ENCODE data around the gene FGFBP2.

Gene FGFBP2

DNA sequence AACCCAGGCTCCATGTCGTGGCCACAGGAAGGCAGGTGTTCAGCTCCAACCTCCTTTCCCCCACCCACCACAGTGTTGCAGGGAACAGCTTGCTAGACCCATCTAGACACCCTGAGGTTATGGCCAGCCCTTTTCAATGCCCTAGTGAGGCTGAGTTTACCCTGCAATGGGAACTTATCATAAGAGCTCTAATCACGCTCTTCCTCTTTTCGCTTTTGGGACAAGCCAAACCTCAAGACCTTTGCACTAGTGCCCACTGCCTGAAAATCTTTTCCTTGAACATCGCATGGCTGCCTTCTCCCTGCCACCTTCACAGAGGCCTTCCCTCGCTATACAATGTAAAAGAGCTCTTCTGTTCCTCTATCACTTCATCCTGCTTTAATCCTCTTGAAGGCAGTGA is 2.4 kb upstream of the FGFBP2 start:
- no peak for DNase-seq

GRCh38 chr4:15964159-15964558 is 1.2 kb upstream of the FGFBP2 start:
- no peak for DNase-seq

DNA sequence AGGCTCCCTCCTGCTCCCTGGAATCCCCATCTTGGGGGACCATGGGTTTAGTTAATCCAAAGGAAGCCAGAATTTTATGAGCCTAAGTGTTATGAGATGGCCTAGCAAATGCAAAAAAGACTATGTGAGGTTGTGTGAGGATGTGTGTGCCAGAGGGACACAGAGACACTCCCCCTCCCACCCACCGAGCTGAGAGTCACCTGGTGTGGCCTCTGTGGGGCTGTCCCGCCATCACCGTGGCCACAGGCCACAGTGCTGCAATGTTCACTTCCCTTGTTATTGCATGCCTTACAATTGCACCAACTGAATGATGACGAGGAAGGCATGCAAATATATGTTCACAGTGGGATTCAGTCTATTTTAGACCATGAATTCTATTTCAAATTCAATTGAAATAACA is 601 bp upstream of the FGFBP2 start:
- DNase-seq = no peak

GRCh38 chr4:15961781-15962510 is 1.0 kb downstream of the FGFBP2 start:
- no peak for DNase-seq

DNA sequence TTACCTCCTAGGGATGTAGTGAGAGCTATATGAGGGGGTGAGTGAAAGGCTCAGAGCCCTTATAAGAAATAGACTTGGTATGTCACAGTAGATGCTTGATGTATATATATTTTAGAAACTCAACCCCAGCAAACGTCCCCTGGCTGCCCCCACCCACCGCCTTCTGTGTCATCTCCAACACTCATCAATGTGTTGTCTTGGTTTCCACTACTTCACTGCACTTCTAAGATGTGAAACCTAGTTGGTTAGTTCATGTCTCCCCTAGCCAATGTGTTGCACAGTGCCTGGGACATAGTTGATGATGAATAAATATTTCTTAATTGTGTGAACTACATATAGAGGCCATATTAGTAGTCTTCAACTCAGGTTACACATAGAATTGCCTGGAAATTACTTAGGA is 4.4 kb downstream of the FGFBP2 start:
- DNase-seq = no peak

GRCh38 chr4:15956179-15956850 is 6.7 kb downstream of the FGFBP2 start:
- peak; percentile 44 for DNase-seq

DNA sequence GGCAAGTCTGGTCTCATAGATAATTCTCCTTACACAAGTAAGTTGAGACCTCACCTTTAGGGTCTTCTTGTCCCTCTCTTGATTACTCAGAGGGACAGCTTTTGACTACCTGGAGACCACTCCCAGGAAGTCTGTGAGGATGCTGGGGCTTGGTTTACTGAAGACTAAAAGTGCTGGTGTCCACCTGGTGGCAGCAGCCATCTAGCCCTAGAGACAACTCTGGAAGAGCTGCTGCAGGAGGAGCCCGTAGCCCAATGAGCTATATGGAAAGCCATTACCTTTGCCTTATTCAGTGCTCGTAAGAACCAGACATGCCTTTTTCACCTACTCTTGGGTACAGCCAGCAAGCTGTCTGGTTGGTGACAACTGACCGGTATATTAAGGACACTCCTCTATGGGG is 7.3 kb downstream of the FGFBP2 start:
- DNase-seq = no peak

DNA sequence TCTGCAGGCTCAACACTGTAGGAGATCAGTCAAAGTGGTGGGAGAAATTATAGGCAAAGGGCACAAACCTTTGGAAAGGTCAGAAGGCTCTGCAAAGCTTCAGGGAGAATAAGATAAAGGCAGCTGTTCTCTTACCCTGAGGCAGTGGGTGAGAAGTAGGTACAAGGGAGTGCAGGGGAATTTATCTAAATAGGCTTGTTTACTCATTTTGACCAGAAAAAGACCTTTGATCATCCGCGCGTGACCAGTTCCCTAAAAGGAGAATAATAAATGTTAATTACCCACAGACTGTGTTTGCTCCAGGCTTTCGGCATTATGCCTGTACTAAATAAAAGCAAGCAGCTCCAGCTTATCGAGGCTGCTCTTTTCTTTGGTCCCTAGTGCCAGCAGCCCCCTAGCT is 9.3 kb downstream of the FGFBP2 start:
- DNase-seq = no peak

DNA sequence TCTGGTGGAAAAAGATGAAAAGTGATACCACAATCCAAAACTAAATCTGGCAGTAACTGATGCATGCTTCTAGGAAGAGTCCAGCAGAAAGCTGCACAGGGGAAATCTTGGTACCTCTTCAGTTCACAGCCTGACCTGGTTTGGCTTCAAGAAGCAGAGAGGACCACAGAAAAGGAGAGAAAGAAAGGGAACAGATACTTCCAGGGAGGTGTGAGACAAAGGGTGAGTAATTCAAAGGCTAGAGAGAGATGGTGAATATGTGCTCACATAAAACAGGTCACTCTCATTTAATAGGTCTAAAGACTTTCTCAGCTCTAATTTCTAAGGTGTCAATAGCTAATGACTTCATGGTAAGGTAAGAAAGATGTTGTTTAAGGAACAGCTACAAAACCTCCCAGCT is 11.2 kb downstream of the FGFBP2 start:
- DNase-seq = no peak

GRCh38 chr4:15948826-15949225 is 14.1 kb downstream of the FGFBP2 start:
- no peak for DNase-seq

- no peak for DNase-seq
Observed at GRCh38 chr4:15947684-15948083, 15.3 kb downstream of the FGFBP2 start.

DNA sequence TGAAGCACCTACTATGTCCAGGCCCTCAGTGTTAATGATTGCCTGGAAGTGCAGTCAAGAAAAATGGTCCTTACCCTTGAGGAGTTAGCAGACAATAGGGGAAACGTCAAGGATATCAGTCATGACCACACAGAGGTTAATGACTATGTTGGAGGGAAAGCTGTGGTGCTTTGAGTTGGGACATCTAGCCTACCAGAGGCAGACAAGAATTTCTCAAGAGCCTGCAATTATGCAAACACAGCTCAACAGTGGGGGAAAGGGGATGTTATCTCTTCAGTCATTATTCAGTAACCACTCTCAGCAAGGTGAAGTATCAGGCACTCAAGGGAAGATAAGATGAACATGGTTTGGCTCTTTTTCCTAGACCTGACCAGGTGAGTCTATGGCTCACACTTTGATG is 17.5 kb downstream of the FGFBP2 start:
- no peak for DNase-seq

DNA sequence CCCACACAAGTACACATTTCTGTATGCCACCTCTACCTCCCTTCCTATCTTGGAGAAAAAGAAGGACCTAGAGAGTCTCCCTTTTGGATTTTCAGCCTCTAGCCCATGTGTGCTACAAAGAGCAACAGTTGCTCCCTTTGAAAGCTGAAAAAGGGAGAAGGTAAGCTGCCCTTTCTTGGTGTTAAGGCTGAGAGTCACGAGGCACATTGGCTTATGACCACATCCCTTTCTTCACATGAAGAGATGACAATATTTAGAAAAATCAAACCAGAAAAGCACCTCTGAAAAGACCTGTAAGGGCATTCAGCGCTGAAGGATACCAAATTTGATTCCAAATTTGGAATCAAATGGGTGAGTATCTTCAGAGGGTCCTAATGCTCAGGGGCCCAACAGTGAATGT is 18.1 kb downstream of the FGFBP2 start:
- DNase-seq = no peak

- DNase-seq = no peak
Observed at GRCh38 chr4:15942283-15942682, 20.7 kb downstream of the FGFBP2 start.

GRCh38 chr4:15938640-15939039 is 24.3 kb downstream of the FGFBP2 start, which contains the start of gene FGFBP1:
Gene FGFBP1 (minus strand): TSS chr4:15938740. CDS start chr4:15936632, 2,108 bp downstream.
- no peak for DNase-seq

DNA sequence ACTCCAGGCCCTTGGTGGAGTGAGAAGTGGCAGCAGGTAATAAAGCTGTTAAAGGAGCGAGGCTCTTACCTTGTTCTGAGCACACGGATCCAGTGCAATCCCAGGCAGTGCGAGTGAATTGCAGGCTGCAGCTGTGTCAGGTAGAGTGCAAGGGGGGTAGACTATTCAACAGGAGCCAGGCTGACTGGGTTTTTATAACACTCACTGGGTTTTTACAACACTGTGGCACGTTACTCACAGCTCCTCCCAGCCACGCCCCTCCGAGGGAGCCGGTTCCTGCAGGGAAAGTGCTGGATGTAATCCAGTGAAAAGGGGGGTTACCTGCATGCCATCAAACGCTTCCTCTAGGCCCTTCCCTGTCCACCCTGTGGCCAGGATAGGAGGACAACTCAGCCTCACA is 24.8 kb downstream of the FGFBP2 start:
- no peak for DNase-seq

GRCh38 chr4:15936495-15936894 is 26.5 kb downstream of the FGFBP2 start:
- no peak for DNase-seq

DNA sequence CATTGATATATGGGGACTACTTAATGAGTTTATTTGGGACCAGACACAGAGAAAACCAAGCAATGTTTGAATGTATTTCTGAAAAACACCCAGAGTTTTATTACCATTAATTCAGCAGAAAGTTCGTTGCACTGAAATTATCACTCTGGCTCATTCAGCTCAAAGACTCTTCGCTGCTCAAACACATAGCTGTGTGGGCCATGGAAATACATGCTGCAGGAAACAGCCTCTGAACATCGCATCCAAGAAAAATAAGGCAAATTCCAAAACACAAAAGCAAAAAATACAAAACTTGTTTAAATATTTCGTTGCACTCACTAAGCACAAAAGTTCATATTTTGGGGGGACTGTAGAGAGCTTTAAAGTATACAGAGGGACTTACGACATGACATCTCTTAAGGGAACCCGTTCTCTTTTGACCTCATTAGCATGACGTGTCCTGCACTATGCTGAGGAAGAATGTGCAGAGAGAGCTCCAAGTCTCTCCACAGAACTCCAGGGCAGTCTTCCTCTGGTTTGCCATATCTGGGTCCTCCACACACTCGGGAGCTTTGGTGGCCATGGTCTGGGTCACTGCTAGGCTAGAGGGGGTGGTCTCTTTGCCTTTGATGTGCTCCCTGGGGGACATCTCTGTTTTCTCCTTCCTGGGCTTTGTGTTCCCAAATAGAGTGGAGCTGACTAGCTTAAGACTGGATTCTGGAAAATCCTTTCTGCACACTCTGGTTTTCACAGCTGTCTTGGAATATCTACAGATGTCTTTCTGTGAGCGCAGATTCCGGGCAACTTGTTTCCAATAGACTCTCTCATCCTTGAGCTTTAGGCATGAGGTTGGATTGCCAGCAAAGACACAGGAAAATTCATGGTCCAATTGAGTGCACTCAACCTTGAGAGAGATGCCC is 27.2 kb downstream of the FGFBP2 start:
- no peak for DNase-seq

- DNase-seq = no peak
Observed at GRCh38 chr4:15934259-15934658, 28.7 kb downstream of the FGFBP2 start.

DNA sequence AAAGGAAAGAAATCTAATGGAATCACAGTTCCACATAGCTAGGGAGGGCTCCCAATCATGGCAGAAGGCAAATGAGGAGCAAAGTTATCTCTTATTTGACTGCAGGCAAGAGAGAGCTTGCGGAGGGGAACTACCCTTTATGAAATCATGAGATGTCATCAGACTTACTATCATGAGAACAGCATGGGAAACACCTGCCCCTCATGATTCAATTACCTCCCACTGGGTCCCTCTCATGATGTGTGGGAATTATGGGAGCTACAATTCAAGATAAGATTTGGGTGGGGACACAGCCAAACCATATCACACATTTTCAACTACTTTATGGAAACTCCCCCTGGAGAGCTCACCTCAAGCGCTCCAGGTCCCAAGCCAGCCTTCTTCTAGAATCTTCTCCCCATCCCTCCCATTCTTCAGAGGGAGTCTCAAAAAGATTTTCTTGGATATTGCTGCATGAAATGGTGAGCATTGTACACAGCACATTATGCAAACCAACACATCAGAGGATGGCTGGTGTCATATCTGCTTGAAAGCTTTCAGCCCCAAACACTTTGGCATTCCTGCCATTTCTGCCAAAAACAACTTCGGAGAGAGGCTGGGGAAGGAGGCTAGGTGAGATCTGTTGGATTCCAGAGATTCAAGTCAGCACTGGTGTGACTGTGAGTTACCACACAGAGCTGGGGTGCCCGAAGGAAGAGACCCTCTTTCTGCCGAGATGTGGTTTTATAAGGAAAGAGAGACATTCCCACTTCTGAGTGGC is 31.3 kb downstream of the FGFBP2 start:
- no peak for DNase-seq

GRCh38 chr4:15930314-15930713 is 32.7 kb downstream of the FGFBP2 start:
- no peak for DNase-seq

- no peak for DNase-seq
Observed at GRCh38 chr4:15929540-15929939, 33.4 kb downstream of the FGFBP2 start.

DNA sequence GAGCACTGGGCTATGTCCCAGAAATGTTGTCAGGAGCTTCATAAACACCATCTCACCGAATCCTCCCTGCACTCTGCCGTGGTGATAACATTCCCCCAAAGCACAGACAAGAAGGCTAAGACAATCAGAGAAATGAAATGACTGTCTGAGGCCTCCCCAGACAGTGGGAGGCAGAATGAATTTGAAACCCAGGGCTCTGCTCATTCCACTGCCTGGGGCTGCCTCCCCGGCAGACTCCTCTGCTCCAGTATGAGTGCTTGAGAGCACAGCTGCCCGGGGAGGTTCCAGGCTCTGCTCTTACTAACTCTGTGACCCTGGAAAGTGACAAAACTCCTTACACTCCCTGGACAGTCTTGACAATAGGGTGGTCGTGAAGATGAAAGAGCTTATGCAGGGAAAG is 34.1 kb downstream of the FGFBP2 start:
- DNase-seq = no peak

Measured in NCI-H748 treated with DMSO at 0.1 percent for 48 hours (cell line).